HCEC 1CT (cell line): ENCODE data around the gene XPO6.
"Not testable (repeated sequence)": the region's sequence is repeated elsewhere in the genome, so short reads cannot be mapped to it uniquely, and the experiment has no call there.

Experiments used
- DNase-seq: peaks from one replicate; pipeline ENCODE4 v3.0.0-alpha.2; 2017

Gene XPO6, protein sequence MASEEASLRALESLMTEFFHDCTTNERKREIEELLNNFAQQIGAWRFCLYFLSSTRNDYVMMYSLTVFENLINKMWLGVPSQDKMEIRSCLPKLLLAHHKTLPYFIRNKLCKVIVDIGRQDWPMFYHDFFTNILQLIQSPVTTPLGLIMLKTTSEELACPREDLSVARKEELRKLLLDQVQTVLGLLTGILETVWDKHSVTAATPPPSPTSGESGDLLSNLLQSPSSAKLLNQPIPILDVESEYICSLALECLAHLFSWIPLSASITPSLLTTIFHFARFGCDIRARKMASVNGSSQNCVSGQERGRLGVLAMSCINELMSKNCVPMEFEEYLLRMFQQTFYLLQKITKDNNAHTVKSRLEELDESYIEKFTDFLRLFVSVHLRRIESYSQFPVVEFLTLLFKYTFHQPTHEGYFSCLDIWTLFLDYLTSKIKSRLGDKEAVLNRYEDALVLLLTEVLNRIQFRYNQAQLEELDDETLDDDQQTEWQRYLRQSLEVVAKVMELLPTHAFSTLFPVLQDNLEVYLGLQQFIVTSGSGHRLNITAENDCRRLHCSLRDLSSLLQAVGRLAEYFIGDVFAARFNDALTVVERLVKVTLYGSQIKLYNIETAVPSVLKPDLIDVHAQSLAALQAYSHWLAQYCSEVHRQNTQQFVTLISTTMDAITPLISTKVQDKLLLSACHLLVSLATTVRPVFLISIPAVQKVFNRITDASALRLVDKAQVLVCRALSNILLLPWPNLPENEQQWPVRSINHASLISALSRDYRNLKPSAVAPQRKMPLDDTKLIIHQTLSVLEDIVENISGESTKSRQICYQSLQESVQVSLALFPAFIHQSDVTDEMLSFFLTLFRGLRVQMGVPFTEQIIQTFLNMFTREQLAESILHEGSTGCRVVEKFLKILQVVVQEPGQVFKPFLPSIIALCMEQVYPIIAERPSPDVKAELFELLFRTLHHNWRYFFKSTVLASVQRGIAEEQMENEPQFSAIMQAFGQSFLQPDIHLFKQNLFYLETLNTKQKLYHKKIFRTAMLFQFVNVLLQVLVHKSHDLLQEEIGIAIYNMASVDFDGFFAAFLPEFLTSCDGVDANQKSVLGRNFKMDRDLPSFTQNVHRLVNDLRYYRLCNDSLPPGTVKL

DNA sequence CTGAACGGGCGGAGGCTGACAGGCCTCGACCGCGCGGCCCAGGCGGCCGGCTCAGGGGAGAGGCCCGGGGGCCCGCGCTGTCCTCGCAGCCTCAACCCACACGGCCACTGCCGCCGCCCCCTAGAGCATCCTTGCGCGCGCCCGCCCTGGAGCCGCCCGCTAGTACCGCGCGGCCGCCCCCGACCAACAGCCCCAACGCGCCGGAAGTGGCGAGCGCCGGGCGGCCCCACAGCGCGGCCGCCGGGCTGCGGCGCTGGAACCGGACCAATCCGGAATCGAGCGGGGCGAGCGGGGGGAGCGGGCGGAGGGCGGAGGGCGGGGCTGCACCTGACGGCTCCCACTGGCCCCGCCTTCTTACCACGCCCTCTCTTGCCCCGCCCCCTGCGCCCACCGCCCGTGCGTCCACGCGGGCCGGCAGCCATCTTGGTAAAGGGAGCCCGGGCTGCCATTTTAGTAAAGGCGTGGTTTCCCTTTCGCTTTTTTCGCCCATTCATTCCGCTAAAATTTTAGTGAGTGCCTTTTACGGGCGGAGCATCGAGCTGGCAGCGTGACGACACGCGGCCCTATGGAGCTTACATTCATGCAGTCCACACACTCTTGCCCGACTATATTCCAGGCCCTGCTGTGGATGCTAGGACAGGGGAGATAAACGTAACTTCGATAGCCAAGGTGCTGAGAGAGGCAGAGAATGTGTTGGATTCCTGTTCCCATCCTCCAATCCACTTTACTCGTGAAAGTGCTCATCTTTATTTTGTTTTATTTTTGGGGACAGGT, at the start of gene XPO6:
XPO6 (minus strand) TSS at position 208 of the 774 bp plus-strand sequence. CDS start 597 bp downstream, outside the sequence.
- peak; percentile 88 for DNase-seq

DNA sequence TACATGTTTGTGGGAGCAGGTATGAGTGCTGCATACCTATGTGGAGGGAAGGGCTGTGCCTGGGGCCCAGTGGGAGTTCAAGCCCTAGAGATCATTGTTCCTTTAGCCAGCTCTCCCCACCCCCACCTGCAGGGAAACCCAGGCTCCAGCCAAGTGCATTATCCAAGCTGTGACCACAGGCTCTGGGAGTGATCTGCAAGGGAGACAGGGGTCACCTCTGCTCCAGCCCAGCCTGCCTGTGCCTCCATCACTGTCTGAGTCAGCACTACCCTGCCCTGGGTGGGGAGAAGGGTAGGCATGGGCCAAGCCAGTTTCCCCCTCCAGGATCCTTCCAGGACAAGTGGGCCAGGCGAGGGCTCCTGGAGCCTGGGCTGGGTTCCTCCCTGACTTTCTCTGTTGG, 48.4 kb upstream of the XPO6 start:
- DNase-seq: no peak

DNA sequence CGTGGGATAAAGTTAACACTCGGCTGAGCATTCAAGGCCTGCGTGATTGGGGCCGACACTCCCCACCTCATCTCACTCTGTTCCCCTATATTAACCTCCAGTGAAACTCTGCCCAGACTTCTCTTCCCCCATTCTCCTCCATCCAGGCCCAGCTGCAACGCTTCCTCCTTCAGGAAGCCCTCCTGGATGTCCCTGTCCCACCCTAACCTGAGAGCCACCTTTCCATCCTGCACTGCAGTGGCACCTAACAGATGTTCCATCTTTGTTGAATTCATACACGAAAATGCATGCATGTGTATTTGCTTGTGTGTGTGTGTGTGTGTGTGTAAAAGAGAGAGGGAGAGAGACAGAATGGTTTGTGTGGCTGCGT, 48.0 kb upstream of the XPO6 start:
- no peak for DNase-seq

DNA sequence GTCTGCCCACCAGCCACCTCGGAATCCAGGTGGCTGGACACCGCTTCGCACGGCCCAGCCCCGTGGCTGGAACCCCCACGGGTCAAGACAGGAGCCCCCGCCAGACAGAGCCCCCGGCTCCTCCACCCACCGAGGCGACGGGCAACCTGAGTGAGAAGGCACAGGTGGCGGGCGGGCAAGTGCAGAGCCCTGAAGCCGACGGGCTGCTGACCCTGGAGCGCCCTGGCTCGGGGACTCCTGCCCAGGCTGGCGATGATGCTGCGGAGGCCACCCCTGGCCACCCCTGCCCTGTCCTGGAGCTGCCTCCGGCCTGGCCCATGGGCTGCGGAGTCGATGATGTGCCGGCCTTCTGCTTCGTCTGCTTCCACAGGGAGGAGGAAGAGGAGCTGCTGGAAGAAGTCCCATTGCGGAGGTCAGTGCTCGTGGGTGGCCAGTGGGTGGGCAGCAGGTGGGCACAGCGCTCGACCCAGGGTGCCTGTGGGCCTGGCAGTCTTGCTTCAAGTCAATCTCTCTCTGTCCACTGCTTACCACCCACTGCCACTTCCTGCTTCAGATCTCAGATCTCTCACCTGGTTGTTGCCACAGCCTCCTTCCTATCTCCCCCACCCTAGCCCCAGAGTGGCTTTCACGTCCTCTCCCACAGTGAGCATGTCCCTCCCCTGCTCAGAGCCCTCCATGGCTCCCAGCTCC, 47.5 kb upstream of the XPO6 start:
- DNase-seq: no peak

DNA sequence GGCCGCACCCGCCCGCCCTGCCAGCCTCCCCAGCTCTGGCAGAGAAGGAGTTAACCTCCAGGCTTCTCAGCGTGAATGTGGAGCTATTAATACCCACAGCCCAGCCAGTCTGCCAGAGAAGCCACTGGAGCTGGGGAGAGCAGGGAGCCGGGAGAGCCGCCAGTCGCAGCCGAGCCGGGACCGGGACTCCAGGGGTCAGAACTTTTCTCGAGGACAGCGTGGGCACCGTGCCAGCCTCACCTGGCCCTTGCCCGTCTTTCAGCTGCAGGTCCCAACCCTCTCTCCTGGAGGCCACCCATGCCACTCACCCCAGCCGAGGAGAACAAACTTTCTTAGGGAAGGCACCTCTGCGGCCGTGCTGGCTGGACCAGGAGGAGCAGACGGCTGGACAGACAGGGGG, 46.8 kb upstream of the XPO6 start:
- DNase-seq: no peak

DNA sequence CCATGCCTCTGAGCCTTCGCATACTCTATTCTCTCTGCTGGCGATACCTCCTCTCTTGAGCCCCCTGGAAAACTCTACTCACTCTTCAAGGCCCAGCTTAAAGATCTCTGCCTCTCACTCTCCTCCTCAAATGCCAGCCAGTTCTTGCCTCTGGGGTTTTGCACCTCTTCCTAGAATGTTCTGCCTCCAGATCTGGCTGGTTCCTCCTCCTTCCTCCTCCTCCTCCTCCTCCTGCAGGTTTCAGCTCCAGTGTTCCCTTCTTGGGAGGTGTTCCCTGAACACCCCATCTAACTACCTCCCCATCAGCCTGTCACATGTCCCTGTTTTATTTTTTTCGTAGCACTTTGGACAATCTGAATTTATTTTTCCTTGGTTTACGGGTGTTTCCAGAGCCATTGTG, 45.5 kb upstream of the XPO6 start:
- DNase-seq: no peak

DNA sequence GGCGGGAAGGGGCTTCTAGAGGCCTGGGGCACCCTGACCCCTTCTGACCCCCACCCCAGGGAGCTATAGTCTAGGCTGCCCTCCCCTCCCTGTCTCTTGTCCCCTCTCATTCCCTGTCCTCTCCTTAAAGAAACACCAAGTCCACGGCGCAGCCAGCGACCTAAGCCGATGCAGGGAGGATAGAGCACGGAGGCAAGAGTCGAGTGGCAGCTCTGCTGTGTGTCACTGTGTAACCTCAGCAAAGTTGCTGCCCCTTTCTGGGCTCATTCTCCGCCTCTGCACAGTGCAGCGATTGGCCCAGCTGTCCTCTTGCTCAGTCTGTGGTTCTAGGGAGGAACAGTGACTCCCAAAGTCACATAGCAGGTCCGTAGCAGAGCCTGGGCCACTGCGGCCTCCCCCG, 44.1 kb upstream of the XPO6 start:
- DNase-seq: no peak

DNA sequence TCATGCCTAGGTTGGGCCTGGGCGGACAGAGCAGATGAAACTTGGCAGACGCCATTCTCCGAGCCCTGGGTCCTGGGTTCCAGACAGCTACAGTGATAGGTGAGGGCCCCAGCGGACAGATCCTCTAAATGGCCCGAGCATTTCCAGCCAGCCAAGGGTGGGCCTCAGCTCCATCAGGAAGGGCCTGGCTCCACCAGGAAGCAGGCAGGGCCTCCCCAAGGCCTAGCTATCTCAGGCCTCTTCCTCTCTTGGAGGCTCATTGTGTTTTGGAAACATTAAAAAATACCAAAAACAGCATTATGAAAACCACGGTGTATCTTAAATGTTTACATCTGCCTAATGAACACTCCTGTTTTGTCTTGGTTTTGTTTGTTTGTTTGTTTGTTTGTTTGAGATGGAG, 42.4 kb upstream of the XPO6 start:
- no peak for DNase-seq

DNA sequence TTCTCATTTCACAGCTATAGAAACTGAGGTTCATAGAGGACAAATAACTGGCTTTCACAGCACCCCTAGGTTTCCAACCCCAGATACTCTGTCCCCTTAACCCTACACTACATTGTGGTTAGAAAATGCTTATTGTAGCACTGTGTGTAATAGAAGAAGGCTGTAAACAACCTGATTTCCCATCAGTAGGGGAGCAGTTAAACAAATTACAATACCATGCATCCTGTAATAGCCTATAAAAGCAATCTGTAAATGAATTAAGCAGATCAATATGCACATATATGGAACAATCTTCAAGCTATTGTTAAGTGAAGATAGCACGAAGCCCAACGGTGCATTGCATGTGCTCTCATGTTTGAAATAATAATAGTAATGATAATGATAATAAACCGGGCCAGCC, 39.2 kb upstream of the XPO6 start:
- DNase-seq: no peak

DNA sequence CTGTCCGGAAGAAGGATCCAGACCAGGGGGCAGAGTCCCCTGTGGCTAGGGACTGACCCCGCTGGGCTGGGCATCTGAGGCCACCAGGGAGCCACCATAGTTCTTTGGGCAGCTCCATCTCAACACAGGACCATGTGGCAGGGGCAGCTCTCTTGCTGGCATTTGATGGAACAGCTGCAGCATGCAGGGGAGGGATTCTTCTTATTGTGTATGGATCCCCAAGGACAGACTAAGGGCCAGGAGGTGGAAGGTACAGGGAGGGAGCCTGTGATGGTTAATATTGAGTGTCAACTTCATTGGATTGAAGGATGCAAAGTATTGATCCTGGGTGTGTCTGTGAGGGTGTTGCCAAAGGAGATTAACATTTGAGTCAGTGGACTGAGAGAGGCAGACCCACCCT, 37.7 kb upstream of the XPO6 start:
- DNase-seq: not testable (repeated sequence)

DNA sequence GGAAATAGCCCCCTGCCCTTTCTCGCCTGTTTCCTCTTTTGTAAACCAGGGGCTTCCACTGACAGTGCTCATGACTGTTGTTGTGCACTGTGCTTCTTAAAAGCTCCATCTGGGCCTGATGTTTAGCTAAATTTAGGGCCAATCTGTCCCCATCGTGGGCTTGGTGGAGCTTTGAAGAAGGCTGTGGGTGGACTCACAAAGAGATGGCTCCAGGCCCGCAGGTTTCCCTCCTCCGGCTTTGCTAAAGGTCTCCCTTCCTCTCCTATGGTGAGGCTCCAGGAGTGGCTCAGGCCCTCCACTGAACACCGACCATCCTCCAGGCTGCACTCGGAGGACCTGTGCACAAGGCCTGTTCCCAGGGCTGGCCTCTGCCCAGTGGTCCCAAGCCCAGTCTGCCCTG, 30.2 kb upstream of the XPO6 start:
- DNase-seq: no peak

DNA sequence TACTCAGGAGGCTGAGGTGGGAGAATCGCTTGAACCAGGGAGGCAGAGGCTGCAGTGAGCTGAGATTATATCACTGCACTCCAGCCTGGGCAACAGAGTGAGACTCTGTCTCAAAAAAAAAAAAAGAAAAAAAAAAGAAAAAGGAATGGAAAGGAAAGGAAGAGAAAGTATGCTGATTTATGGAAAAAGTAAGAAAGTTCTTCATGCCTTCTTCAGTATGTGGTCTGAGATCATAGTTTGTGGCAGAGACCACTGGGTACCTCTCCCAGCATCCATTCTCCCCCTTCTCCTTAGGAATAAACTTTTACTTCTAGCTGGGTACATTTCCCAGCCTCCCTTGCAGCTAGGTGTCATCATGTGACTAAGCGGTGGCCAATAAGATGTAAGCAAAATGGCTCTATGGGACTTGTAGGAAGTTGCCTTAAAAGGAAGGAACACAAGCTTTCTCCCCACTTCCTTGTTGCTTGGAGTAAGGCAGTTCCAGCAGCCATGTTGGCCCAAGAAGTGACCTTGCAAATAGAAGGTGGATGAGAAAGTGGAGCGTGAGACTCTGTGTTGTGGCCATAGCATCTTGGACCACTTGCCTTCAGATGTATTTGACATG, 26.1 kb upstream of the XPO6 start:
- DNase-seq: no peak

DNA sequence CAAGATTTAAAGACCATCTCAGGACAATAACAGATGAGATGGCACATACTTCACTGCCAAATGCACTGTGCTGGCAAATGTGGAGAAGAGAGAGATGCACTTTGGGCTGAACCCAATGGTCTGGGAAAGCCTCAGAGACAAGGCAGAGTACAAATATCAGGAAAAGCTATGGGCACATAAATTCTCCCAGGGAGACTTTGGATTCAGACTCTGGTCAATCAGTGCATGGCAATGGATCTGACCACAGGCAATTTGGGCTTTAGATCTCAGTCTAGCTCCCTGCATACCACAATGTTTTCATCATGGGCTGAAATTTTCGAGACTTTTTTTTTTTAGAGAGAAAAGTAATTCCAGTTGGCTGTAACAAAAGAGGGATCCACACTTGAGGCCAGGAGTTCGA, 20.0 kb upstream of the XPO6 start:
- no peak for DNase-seq

DNA sequence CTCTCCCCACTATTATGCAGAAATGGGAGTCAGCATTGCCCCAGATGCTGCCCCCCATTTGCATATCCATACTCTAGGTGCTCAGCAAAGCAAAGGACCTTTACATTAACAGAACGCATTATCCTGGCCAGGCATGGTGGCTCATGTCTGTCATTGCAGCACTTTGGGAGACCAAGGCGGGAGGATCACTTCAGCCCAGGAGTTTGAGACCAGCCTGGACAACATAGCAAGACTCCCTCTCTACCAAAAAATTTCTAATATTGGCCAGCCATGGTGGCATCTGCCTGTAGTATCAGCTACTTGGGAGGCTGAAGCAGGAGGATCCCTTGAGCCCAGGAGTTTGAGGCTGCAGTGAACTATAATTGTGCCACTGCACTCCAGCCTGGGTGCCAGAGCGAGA, 12.1 kb upstream of the XPO6 start:
- not testable (repeated sequence) for DNase-seq

DNA sequence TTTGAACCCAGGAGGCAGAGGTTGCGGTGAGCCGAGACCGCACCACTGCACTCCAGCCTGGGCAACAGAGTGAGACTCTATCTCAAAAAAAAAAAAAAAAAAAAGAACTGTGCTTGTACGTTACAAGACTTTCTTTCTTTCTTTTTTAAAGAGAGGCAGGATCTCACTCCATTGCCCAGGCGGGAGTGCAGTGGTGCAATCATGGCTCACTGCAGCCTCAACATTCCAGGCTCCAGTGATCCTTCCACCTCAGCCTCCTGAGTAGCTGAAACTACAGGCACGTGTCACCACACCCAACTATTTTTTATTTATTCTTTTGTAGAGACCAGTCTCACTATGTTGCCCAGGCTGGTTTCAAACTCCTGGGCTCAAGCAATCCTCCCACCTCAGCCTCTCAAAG, 8.0 kb upstream of the XPO6 start:
- not testable (repeated sequence) for DNase-seq

DNA sequence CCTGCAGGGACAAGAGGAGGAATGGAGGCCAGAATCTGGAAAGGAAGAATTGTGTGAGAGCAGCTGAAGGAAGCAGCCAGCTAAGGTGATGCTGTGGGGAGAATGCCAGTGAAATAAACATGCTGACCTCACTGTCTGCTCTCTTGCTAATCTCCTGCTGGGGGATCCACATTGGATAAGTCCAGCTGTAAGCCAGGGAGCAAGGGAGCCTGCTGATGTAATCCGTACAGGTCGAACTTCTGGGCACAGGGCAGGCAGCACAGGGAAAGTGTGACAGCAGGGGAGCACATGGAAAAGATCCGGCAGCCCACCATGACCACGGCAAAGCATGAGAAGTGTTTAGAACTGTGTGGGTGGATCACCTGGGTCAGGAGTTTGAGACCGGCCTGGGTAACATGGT, 7.5 kb upstream of the XPO6 start:
- no peak for DNase-seq

DNA sequence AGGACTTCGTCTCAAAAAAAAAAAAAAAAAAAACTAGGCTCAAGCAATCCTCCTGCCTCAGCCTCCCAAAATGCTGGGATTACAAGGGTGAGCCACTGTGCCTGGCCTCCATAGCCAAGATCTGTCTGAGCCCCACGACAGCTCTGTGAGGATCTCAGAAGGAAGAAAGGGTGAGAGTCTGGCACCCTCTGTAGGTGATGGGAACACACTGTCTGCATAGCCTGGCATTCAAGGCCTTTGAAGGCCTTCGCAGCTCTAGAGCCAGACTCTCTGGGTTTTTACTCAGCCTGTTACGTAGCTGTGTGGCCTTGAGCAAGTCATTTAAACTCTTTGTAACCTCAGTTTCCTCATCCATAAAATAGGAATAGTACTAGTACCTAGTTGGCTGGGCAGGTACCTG, 6.3 kb upstream of the XPO6 start:
- DNase-seq: peak; percentile 55

DNA sequence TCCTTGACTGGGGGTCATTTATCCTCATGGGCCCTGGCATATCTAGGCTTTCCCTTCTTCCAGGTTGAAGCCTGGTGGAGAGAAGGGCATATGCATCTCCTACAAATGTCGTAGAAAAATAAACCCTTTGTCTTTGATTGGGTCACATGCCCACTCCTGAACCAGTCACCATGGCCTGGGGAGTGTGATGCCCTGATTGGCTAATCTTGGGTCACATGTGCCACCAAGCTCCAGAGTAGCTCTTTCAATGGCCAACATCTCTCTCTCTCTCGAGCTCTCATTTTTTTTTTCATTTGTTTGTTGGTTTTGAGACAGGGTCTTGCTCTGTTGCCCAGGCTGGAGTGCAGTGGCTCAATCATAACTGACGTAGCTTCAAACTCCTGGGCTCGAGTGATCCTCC, 5.6 kb upstream of the XPO6 start:
- no peak for DNase-seq

DNA sequence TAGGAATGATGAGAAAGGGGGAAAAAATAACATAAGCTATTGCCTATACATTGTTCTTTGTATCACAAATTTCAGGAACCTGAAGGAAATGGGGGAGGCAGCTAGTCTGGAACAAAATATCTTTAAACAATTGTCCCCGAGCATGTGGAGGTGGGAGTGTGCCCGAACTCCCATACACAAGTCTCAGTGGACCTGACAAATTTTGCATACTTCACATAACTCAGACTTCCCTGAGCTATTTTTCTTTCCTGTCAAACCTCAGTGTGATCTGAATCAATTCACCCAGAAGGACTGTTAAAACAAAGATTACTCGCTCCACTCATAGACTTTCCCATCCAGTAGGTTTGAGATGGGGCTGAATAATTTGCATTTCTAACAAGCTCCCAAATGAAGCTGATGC, 1.6 kb upstream of the XPO6 start:
- no peak for DNase-seq

DNA sequence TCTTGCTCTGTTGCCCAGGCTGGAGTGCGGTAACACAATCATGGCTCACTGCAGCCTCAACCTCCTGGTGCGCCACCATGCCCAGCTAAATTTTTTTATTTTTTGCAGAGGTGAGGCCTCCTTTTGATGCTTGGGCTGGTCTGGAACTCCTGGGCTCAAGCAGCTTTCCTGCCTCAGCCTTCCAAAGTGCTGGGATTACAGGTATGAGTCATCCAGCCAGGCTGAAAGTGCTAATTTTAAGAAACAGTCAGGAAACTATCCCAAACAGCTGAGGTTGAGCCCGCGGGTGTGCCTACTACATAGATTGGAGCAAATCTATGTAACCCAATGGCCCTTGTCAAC, 738 bp upstream of the XPO6 start:
- peak; percentile 56 for DNase-seq

DNA sequence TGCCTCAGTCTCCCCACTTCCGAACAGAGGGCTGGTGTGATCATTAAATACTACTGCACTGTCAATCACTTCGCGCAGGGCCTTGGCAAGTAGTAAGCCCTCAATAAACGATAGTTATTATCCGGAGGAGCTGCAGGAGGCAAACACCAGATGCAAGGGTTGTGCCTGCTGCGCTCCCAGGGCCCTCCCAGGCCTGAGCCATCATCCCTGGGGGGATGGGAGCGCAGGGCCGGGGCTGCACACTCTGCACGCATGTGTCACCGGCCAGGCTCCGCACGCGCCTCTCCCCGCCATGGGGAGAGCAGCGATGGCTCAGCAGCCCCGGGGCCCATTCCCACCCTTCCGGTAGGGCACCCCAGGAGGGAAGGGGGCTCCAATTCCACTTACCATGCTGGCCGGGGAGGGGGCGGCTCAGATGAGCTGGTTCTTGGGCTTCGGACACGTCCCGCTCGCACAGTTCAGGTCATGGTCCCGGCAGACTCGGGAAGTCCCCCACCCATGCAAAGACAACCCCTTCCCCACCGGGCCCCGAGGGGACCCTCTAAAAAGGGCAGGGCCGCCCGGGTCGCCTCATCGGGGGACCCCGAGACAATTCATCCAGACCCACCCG, 681 bp downstream of the XPO6 start:
- peak; percentile 78 for DNase-seq

DNA sequence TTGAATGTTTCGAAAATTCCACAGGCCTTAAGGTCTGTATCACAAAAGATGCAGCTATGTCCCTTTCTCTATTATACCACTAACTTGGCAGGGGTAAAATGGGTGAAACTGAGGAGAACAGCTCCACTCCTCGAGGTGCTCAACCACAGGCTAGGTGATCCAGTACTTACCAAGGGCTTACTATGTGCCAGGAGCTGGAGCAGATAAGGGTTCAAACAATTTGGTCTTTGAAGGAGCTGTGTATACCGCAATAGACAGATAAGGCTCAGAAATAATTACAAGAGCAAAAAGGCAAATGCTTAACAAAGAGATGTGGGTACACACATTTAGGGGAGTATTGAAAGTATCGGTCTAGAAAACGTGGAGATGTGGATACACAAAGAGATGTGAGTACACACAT, 1.5 kb downstream of the XPO6 start:
- no peak for DNase-seq
